Nucleus accumbens (tissue), 56 donors: ENCODE results near the gene TAPBPL.

Experiments used
- DNase-seq, 56 donors: peaks; one replicate each; lab custom pipeline; 2025; lab: John Stamatoyannopoulos, UW

TAPBPL gene

GRCh38 chr12:6434205-6435140, 17.4 kb upstream of the TAPBPL start:
- no peak for DNase-seq

- DNase-seq = no peak
Measured at GRCh38 chr12:6435961-6436715, 15.7 kb upstream of the TAPBPL start.

- DNase-seq = no peak
Measured at GRCh38 chr12:6437586-6437985, 14.3 kb upstream of the TAPBPL start.

GRCh38 chr12:6438345-6438744, 13.5 kb upstream of the TAPBPL start:
- DNase-seq = no peak

GRCh38 chr12:6440391-6440790, 11.5 kb upstream of the TAPBPL start:
- no peak for DNase-seq

- DNase-seq = no peak
Measured at GRCh38 chr12:6442836-6443235, 9.0 kb upstream of the TAPBPL start.

- no peak for DNase-seq
Measured at GRCh38 chr12:6443361-6443983, 8.4 kb upstream of the TAPBPL start.

GRCh38 chr12:6444031-6444430, 7.8 kb upstream of the TAPBPL start:
- no peak for DNase-seq

GRCh38 chr12:6444704-6445688, 6.8 kb upstream of the TAPBPL start, which contains the start of gene CD27:
CD27 (plus strand) TSS chr12:6444955; CDS start chr12:6445096, 141 bp downstream.
- DNase-seq = no peak

GRCh38 chr12:6450091-6450868, 1.6 kb upstream of the TAPBPL start:
- DNase-seq = no peak

- peak in 23 of 56 donors; percentile 43 to 83 (median 68) for DNase-seq
Measured at GRCh38 chr12:6450869-6451347, 934 bp upstream of the TAPBPL start.

- DNase-seq = peak in 28 of 56 donors; percentile 27 to 78 (median 63)
Measured at GRCh38 chr12:6452245-6452943, 552 bp downstream of the TAPBPL start.

- peak in 3 of 56 donors; percentile 13 to 22 (median 19) for DNase-seq
Measured at GRCh38 chr12:6452944-6453630, 1.2 kb downstream of the TAPBPL start.

- no peak for DNase-seq
Measured at GRCh38 chr12:6457220-6457945, 5.5 kb downstream of the TAPBPL start.

GRCh38 chr12:6458281-6459003, 6.6 kb downstream of the TAPBPL start:
- no peak for DNase-seq

GRCh38 chr12:6459004-6459337, 7.1 kb downstream of the TAPBPL start:
- no peak for DNase-seq
